Small intestine (tissue), 7 donors: Measurements from ENCODE around the gene MRE11. TPM values are rescaled to one million over a fixed set of nuclear protein-coding genes. Genes with fewer than 3 reads are reported as not detected.
"Not testable (repeated sequence)": the region's sequence is repeated elsewhere in the genome, so short reads cannot be mapped to it uniquely, and the experiment has no call there.

ENCODE experiments used
- DNase-seq, 2 donors: peaks; one replicate each; pipeline versions ENCODE4 v3.0.0 to v3.0.0-alpha.2; 2013
- FAIRE-seq: peaks from 2 replicates; lab custom pipeline; 2012; peaks lifted over from hg19 to GRCh38; lab: Jason Lieb, UNC
- H3K27ac ChIP-seq, 3 donors: one replicate each; pipeline ENCODE4 v1.5.1; 2013; ENCODE audit warnings: low read length in 2 of 3, mild to moderate bottlenecking in 2 of 3, control low read depth in 1 of 3, inconsistent platforms in 1 of 3, low read depth in 1 of 3, moderate library complexity in 1 of 3
- H3K27me3 ChIP-seq, 3 donors: one replicate each; pipeline ENCODE4 v1.6.1; 2013; ENCODE audit warnings: low read length in 3 of 3, inconsistent platforms in 1 of 3; ENCODE audit not compliant: control insufficient read depth in 3 of 3, insufficient read depth in 3 of 3
- H3K36me3 ChIP-seq, 3 donors: one replicate each; pipeline ENCODE4 v1.6.1; 2013; ENCODE audit warnings: low read length in 3 of 3, inconsistent platforms in 1 of 3, low read depth in 1 of 3, mild to moderate bottlenecking in 1 of 3, moderate library complexity in 1 of 3; ENCODE audit not compliant: control insufficient read depth in 3 of 3, insufficient read depth in 2 of 3
- H3K4me1 ChIP-seq, 3 donors: one replicate each; pipeline ENCODE4 v1.6.1; 2013; ENCODE audit warnings: low read length in 2 of 3, inconsistent platforms in 1 of 3, low read depth in 1 of 3, mild to moderate bottlenecking in 1 of 3, moderate library complexity in 1 of 3; ENCODE audit not compliant: control insufficient read depth in 3 of 3, insufficient read depth in 2 of 3
- H3K4me3 ChIP-seq, 3 donors: one replicate each; pipeline ENCODE4 v1.5.1; 2013; ENCODE audit warnings: low read length in 3 of 3, control low read depth in 1 of 3, inconsistent platforms in 1 of 3, low read depth in 1 of 3, mild to moderate bottlenecking in 1 of 3, moderate library complexity in 1 of 3
- H3K9me3 ChIP-seq, 2 donors: one replicate each; pipeline ENCODE4 v1.6.1; 2013; ENCODE audit warnings: low read depth in 1 of 2, low read length in 1 of 2; ENCODE audit not compliant: control insufficient read depth in 2 of 2, insufficient read depth in 1 of 2
- WGBS, 3 donors: extraction: QIAGEN DNeasy Blood & Tissue Kit; methylation state at CpG; one replicate each; pipeline ENCODE4 v1.1.7; 2013; 5-methylcytosine and 5-hydroxymethylcytosine counted together
- polyA plus RNA-seq, 4 donors: library from polyadenylated mRNA; stranded (reverse) in 3 of 4; unstranded in 1 of 4; fragments of 200-250 nt in 3 of 4; fragments of 120-200 nt in 1 of 4; gene quantifications; one replicate each; pipeline versions ENCODE4 v1.2.1 to v1.2.3, GENCODE V29; 2013
- donor health status: healthy with polysubstance abuse.
- donor health status: control.
- donor health status: control.
- donor health status: Bipolar disorder and iron deficiency.
- donor health status: healthy.

MRE11 gene
- polyA plus RNA-seq, 4 donors = 1.1 to 24.3 (median 3.9) TPM

DNA sequence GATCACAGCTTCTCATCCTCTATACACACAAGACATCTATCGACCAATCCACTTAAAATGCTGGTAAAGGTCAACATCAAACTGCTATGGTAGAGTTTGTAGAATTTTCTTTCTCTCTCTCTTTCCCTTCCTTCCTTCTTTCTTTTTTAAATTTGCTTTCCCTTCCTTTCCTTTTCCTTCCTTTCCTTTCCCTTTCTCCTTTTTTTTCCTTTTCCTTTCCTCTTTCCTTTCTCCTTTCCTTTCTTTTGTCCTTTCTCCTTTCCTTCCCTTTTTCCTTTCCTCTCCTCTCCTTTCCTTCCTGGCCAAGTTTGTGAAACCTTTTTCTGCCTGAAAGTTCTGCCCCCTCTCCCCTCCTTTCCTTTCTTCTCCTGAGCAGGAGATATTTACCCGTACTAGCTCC lies 21.8 kb upstream of the MRE11 start:
- 81 to 87% (median 84%) methylated on average over 2 of the region's 2 CpGs for WGBS, 3 donors
- FAIRE-seq (no peak), DNase-seq (no peak)
- H3K4me1 ChIP-seq = peaks cover 0 to 10% (median 3%) of the 10 kb centered on the region in 3 donors
- no peak overlapping the region for H3K4me3 ChIP-seq
- no peaks in the 10 kb centered on the region for H3K9me3 ChIP-seq
- H3K27me3 ChIP-seq = no peaks in the 10 kb centered on the region
- H3K36me3 ChIP-seq = no peaks in the 10 kb centered on the region
- no peak overlapping the region for H3K27ac ChIP-seq

DNA sequence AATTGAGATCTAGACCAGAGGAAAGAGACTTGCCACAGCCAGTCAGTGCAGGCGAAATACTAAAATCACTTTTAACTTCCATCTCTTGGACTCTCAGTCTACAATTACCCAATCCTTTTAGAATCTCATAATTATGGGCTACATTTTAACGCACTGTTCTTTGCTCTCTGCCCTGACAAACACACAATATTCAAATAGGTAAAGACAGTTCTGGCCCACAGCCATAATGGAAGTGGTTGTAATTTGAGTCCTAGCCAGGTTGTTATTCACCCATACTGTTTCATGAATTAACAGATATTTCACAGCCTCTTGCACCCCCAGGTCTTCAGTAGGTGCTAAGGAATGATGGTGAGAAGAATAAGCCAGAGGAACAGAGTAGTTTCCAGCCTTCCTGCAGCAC lies 19.4 kb upstream of the MRE11 start:
- 18 to 43% (median 19%) methylated on average over 2 of the region's 2 CpGs for WGBS, 3 donors
- Histone ChIP-seq H3K27ac (peak overlapping the region in 1 of 3 donors; percentile 39), H3K36me3 (no peaks in the 10 kb centered on the region), H3K9me3 (no peaks in the 10 kb centered on the region), H3K4me1 (peaks cover 0 to 10% (median 3%) of the 10 kb centered on the region in 3 donors), H3K27me3 (no peaks in the 10 kb centered on the region), H3K4me3 (no peak overlapping the region)
- DNase-seq (peak; percentile 79 to 83), FAIRE-seq (no peak)

DNA sequence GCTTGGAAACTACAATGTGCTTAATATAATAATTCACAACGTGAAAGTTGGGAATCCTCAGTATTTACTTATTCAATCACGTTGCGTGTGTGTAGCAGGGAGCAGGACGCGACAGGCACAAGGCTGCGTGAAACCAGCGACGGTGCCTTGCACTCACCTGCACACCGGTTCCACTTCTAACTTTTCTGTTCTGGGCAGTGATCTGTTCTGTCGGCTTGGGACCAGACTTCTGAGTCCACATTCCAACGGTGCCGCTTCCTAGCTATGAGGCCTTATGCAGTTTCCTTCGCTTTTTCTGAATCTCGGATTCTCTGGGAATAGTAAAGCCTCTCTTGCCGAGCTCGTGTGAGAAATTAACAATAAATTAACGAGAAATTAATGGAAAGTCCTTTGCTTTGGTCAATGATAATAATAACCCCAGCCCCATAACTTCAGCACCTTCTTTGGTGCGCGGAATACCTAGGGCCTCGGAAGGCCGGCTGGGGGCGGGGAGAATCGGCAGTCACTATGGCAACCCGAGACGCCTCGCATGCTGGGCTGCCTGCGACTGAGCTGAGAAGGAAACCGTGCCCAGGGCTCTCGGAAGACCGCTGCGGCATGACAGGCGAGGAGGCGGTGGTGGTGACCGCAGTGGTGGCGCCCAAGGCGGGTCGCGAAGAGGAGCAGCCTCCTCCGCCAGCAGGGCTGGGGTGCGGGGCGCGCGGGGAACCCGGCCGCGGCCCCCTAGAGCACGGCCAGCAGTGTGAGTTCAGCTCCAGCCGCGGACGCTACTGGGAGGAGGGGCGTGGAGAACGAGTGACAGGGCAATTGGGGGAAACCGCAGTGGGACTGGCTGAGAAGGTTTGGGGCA lies 18.5 kb upstream of the MRE11 start, which contains the start of gene C11orf97:
Gene C11orf97, plus strand, starts transcription at position 530 of the 850 bp plus-strand sequence. Its CDS starts 68 bp downstream, at position 598.
- H3K4me3 ChIP-seq = peak within 1 kb of the TSS in 2 of 3 donors; percentile 40 to 70
- WGBS, 3 donors = 17 to 18% (median 17%) methylated on average over 50 to 53 of the region's 53 CpGs
- H3K36me3 ChIP-seq = no peaks in the 10 kb centered on the region
- no peaks in the 10 kb centered on the region for H3K27me3 ChIP-seq
- peaks cover 0 to 10% (median 3%) of the 10 kb centered on the region in 3 donors for H3K4me1 ChIP-seq
- H3K9me3 ChIP-seq = no peaks in the 10 kb centered on the region
- FAIRE-seq (no peak), DNase-seq (peak; percentile 44 to 78)
- peak within 1 kb of the TSS in 1 of 3 donors; percentile 39 for H3K27ac ChIP-seq

DNA sequence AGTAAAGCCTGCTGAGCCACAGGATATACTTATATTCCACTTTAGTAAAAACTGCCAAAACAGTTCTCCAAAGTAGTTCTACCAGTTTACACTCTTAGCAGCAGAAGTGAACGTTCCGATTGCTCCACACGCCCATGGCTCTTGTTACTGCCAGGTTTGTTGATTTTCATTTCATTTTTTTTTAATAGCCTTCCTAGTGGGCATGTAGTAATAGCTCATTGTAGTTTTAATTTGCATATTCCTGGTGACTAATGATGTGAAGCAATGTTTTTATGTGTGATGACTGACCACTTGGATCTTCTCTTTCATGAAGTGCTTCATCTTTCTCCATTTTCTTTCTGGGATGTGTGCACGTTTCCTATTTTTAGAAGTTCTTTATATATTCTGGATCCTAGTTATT lies 13.8 kb upstream of the MRE11 start:
- DNase-seq (no peak), FAIRE-seq (no peak)
- Histone ChIP-seq H3K36me3 (no peaks in the 10 kb centered on the region), H3K9me3 (no peaks in the 10 kb centered on the region), H3K27me3 (no peaks in the 10 kb centered on the region), H3K4me3 (no peak overlapping the region), H3K4me1 (peaks cover 0 to 3% (median 0%) of the 10 kb centered on the region in 3 donors), H3K27ac (no peak overlapping the region)
- 42 to 60% (median 56%) methylated on average over 4 of the region's 4 CpGs for WGBS, 3 donors

DNA sequence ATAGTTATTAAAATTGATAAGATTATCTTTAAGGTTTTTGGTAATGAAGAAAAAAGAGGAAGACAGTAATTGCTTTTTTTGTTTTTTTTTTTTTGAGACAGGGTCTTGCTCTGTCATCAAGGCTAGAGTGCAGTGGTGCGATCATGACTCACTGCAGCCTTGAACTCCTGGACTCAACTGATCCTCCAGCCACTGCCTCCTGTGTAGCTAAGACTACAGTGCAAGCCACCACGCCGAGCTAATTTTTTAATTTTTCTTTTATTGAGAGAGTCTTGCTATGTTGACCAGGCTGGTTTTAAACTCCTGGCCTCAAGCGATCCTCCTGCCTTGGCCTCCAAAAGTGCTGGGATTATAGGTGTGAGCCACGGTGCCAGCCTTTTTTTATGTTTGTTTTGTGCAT lies 12.9 kb upstream of the MRE11 start:
- H3K36me3 ChIP-seq, FAIRE-seq, H3K27ac ChIP-seq, H3K9me3 ChIP-seq, H3K4me3 ChIP-seq, H3K4me1 ChIP-seq, H3K27me3 ChIP-seq: not testable (repeated sequence)
- 62 to 85% (median 71%) methylated on average over 5 of the region's 5 CpGs for WGBS, 3 donors
- DNase-seq = peak in 1 of 2 donors; percentile 28

DNA sequence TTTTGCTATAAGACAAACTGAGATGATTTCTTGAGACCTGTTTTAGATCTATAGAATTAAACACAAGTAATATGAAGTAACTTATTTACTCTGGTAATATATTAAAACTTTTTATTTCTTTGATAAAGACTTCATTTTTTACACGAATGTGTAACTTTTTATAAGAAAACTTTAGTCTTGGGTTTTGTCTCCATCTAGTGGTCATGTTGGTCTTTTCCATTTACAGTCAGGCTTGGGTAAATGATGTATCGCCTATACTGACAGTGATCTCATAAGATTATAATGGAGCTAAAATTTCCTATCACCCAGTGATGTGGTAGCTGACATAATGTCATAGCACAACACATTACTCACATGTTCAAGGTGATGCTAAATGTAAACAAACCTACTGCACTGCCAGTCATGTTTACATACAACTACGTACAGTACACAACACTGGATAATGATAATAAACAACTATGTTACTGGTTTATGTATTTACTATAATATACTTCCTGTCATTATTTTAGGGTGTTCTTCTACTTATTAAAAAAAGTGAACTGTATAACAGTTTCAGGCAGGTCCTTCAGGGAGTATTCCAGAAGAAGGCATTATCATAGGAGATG lies 11.1 kb upstream of the MRE11 start:
- DNase-seq (peak; percentile 51 to 64), FAIRE-seq (peak; percentile 81)
- Histone ChIP-seq H3K27me3 (no peaks in the 10 kb centered on the region), H3K27ac (no peak overlapping the region), H3K4me1 (no peaks in the 10 kb centered on the region), H3K4me3 (no peak overlapping the region), H3K36me3 (peaks cover 0 to 9% (median 2%) of the 10 kb centered on the region in 3 donors), H3K9me3 (no peaks in the 10 kb centered on the region)
- WGBS, 3 donors = 7 to 22% (median 18%) methylated on average over 3 of the region's 3 CpGs

DNA sequence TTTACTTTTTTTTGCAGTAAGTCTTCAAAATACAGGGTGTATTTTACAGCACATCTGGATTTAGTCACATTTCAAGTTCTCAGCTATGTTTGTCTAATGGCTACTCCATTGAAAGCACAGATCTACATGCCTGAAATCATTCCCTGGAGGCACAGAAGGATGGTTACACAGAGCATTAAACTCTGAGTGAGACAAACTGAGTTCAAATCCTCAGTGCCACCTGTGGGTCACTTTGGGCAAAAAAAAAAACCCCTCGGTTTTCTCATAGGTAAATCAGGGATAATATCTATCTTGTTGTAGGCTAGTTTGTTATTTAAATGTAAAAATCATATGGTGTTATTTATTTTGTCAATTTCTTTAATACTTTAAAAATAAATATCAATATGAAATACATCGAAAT lies 7.9 kb upstream of the MRE11 start:
- Histone ChIP-seq H3K36me3 (peaks cover 3 to 15% (median 7%) of the 10 kb centered on the region in 3 donors), H3K9me3 (no peaks in the 10 kb centered on the region), H3K4me1 (no peaks in the 10 kb centered on the region), H3K27me3 (no peaks in the 10 kb centered on the region), H3K27ac (no peak overlapping the region), H3K4me3 (no peak overlapping the region)
- 65 to 79% (median 77%) methylated on average over 2 of the region's 2 CpGs for WGBS, 3 donors
- DNase-seq = no peak
- FAIRE-seq = no peak

DNA sequence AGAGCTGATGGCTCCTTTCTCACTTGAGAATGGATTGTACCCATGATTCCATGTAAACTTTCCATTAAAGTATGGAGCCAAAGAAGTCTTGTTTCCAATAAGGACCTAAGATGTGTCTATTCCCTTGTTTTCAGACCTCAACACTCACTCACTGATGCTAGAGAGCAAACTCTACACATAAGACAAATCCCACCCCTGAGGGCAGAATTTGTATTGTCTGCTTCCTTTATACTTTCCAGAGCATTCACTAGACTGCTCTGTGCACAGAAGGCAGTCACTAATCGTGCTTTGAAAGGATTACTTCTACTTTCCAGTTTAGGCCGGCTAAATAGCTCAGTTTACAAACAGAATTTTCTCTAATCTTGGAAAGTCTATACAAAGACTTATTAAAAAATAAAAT lies 6.5 kb upstream of the MRE11 start:
- no peaks in the 10 kb centered on the region for H3K27me3 ChIP-seq
- WGBS, 3 donors = 89 to 97% (median 94%) methylated on average over 2 of the region's 2 CpGs
- no peak overlapping the region for H3K4me3 ChIP-seq
- H3K9me3 ChIP-seq = no peaks in the 10 kb centered on the region
- DNase-seq (no peak), FAIRE-seq (no peak)
- no peak overlapping the region for H3K27ac ChIP-seq
- H3K36me3 ChIP-seq = peaks cover 3 to 15% (median 7%) of the 10 kb centered on the region in 3 donors
- no peaks in the 10 kb centered on the region for H3K4me1 ChIP-seq
